LHCN-M2 (cell line): ENCODE data around the gene ZNF483. TPM values are rescaled to one million over a fixed set of nuclear protein-coding genes. Genes with fewer than 3 reads are reported as not detected.
"Not testable (repeated sequence)": the region's sequence is repeated elsewhere in the genome, so short reads cannot be mapped to it uniquely, and the experiment has no call there.

Experiments
- DNase-seq: peaks from one replicate; pipeline ENCODE4 v3.0.0-alpha.2; 2012; ENCODE audit warnings: low read depth
- polyA plus RNA-seq: library from polyadenylated mRNA; unstranded; fragments of >200 nt; gene quantifications from one replicate; pipeline ENCODE4 v1.2.1, GENCODE V29; 2012; ENCODE audit warnings: missing spikeins
- total RNA-seq: library from RNA; depleted of rRNA; stranded (reverse); fragments of >200 nt; gene quantifications from 2 replicates; pipeline ENCODE4 v1.2.3, GENCODE V29; 2014; rRNA removed

ZNF483 gene
- total RNA-seq = 0.75 and 1.0 TPM in 2 replicates
- polyA plus RNA-seq = 0.26 TPM

- peak; percentile 67 for DNase-seq
Observed at GRCh38 chr9:111525056-111525977, at the start of gene ZNF483. ZNF483 (plus strand) TSS chr9:111525179; CDS start chr9:111527396, 2,217 bp downstream.

DNA sequence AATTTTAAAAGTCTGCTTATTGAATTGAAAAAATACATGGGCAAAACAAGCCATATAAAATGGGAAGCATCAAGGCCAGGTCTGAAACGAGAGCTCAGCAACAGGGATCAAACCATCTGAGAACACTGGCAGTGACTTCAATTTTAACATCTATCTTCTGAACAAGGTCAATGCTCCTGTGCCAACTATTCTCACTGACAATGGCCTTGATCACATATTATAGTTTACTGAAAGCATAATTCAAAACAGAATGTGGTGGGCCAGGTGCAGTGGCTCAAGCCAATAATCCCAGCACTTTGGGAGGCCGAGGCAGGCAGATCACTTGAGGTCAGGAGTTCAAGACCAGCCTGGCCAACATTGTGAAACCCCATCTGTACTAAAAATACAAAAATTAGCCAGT is 49.8 kb upstream of the ZNF483 start:
- no peak for DNase-seq

- DNase-seq = no peak
Observed at GRCh38 chr9:111477677-111478076, 47.3 kb upstream of the ZNF483 start.

DNA sequence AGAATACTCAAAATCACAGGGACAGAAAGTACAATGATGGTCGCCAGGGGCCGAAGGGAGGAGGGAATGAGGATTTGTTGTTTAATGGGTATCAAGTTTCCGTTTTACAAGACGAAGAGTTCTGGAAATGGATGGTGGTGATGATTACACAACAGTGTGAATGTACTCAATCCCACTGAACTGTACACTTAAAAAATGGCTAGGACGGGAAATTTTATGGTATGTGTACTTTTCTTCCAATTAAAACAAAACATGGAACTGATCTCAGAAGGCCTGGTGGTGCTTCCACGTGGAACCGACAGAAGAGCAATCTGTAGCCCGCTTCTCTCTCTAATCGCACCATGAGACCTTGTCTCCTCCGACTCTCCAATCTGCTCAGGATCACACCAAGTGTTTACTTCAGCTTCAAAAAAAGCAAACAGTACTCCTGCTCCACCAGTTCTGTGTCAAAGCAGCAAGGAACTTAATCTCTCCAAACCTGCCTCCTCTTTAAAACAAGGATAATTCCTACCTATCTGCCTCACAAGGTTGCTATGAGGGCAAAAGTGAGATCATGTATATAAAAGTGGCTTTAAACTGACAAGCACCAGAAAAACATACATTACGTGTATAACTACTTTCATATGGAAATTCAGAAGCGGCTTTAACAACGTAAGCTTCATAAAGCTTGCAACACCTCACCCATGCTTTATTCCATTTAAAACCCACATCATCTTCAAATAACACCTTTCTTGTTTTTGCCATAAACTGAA is 42.9 kb upstream of the ZNF483 start:
- DNase-seq = peak; percentile 41

DNA sequence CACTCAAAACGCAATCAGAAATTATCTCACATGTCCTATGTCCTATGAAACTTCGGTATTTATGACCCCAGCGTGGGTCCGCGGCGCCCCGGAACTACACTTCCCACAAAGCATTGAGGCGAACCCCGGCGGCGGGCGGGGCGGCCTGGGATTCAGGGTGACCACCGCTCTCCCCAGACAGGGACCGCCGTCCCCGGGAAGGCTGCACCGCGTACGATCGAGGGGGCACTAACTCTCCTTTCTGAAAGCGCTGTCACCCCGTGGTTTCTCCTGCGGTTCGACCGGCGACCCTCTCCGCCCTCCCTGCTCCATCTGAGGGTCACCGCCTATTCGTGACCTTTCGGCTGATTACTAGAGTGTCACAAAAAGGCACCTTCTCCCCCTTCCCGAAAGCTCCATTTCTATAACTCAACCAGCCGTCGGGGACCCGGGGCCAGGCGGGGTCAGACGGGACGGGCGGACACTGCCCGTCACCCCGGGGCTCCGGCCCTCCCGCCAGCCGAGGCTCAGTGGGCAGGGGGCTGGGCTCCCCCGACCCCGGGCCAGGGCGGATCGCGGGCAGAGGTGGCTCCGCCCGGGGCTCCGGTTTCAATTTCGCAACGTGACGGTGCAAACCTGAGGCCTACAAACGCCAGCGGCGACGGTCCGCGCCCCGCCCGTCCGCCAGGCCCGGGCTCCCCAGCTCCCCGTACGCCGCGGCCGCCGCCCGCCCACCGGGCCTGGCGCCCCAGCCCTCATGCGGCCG is 42.1 kb upstream of the ZNF483 start:
- DNase-seq = peak; percentile 51

- DNase-seq = no peak
Observed at GRCh38 chr9:111483439-111483857, 41.5 kb upstream of the ZNF483 start.

GRCh38 chr9:111483858-111484571 is 41.0 kb upstream of the ZNF483 start, which contains the start of gene ECPAS:
ECPAS (minus strand) TSS chr9:111484383; CDS start chr9:111472918, 11,465 bp downstream.
- DNase-seq = peak; percentile 73

DNA sequence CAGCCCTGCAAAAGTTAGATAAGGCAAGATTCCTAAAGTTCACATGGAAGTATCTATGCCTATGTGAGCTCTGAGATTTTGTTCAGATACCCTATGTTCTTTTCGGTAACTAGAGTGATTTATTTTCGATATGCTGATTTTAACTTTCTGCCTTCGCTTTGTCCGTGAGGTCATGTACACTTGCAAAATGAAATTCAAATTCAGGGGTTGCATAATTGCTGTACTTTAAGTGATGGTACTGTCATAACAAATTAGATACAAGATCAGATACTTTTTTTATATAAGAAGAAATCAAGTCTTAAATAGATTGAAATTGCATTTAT is 40.4 kb upstream of the ZNF483 start:
- DNase-seq = no peak

- DNase-seq = not testable (repeated sequence)
Observed at GRCh38 chr9:111497196-111497595, 27.8 kb upstream of the ZNF483 start.

- no peak for DNase-seq
Observed at GRCh38 chr9:111501005-111501562, 23.9 kb upstream of the ZNF483 start.

DNA sequence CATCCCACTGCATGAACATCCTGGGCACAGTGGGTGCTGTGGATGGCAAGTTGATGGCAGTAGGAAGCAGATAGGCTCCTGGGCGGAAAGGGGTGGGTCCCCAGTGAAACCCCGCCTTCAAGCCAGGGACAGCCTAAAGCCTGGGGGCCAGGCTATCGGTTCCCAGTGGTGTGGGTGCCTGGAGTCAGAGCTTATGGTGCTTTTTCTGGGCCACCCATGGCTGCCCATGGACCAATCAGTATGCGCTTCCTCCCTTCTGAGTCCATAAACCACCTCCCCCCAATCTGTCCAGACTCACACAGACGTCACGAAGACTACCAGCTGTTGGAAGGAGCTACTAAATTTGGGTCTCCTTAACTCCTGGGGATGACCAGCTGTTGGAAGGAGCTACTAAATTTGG is 23.3 kb upstream of the ZNF483 start:
- peak; percentile 11 for DNase-seq

DNA sequence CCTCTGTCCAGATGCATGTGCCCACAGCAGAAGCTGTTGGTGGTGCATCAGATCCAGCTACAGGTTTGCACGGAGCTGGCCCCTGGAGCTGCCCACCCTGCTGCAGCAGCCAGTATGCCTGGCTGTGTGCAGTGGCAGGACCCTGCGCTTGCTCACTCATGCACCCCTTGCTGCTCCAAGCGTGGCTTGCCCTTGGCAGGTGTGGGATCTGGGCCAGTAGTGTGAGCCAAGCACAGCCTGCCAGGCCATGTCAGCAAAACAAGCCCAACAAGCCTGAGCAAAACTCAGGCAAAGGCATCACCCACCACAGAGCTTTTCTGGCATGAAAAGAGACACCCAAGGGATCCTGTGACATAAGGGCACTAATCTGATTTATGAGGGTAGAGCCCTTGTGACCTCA is 22.5 kb upstream of the ZNF483 start:
- DNase-seq = no peak

DNA sequence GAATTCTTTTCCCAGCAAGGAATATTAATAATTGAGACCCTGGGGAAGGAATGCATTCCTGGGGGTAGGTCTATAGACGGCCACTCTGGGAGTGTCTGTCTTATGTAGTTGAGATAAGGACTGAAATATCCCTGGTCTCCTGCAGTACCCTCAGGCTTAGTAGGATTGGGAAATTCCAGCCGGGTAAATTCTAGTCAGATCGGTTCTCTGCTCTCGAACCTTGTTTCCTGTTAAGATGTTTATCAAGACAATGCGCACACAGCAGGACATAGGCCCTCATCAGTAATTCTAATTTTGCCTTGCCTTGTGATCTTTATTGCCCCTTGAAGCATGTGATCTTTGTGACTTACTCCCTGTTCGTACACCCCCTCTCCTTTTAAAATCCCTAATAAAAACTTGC is 13.4 kb upstream of the ZNF483 start:
- not testable (repeated sequence) for DNase-seq

- no peak for DNase-seq
Observed at GRCh38 chr9:111514967-111515366, 10.0 kb upstream of the ZNF483 start.

- peak; percentile 17 for DNase-seq
Observed at GRCh38 chr9:111516061-111516465, 8.9 kb upstream of the ZNF483 start.

- DNase-seq = no peak
Observed at GRCh38 chr9:111524731-111525055, 286 bp upstream of the ZNF483 start.

GRCh38 chr9:111527347-111527746 is 2.4 kb downstream of the ZNF483 start:
- DNase-seq = peak; percentile 24

- no peak for DNase-seq
Observed at GRCh38 chr9:111529787-111530186, 4.8 kb downstream of the ZNF483 start.

GRCh38 chr9:111531716-111532115 is 6.7 kb downstream of the ZNF483 start:
- no peak for DNase-seq

DNA sequence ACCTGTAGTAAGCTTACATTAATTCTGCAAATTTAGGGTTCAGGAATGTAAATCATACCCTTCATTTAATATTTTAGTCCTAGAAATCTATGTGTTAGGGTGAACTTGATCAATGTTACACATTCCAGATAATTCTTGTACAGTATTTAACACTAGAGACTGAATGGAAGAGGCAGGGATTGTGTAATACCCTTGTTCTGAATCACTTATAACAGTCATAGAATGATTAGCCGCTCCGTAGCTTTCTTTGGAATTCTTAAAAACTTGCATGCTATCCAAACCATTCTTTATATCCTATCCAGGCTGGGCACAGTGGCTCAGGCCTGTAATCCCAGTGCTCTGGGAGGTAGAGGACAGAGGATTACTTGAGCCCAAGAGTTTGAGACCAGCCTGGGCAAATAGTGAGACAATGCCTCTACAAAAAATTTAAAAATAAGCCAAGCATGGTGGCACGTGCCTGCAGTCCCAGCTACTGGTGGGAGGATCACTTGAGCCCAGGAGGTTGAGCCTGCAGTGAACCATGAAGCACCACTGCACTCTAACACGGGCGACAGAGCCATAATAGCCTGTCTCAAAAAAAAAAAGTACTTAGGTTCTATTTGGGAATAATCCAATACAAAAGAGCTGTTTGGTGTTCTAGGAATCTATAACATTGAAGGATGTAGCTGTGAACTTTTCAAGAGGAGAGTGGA is 8.3 kb downstream of the ZNF483 start:
- no peak for DNase-seq
